Loucy (cell line): ENCODE measurements around the gene MICA.
"Not testable (repeated sequence)": the region's sequence is repeated elsewhere in the genome, so short reads cannot be mapped to it uniquely, and the experiment has no call there.

Experiments
- H2AFZ ChIP-seq: fragments of 200-600 bp; sonication (generic); 2 replicates; pipeline ENCODE4 v1.6.0; 2016; ENCODE audit warnings: antibody characterized with exemption, mild to moderate bottlenecking, low read length, moderate library complexity
- H3F3A ChIP-seq: fragments of 200-600 bp; 2 replicates; pipeline ENCODE4 v1.6.0; 2016; ENCODE audit warnings: antibody characterized with exemption, low read depth, mild to moderate bottlenecking
- H3K27me3 ChIP-seq: fragments of 200-600 bp; sonication (generic); 2 replicates; pipeline ENCODE4 v1.6.1; 2014; ENCODE audit warnings: low read length, mild to moderate bottlenecking; ENCODE audit not compliant: insufficient read depth, poor library complexity, severe bottlenecking
- H3K36me3 ChIP-seq: fragments of 200-600 bp; sonication (generic); 2 replicates; pipeline ENCODE4 v1.6.1; 2016; ENCODE audit warnings: low read length; ENCODE audit not compliant: insufficient read depth
- H3K4me1 ChIP-seq: fragments of 200-600 bp; sonication (generic); 2 replicates; pipeline ENCODE4 v1.5.1; 2014; ENCODE audit warnings: low read length, mild to moderate bottlenecking; ENCODE audit not compliant: insufficient read depth, poor library complexity, severe bottlenecking
- H3K4me2 ChIP-seq: fragments of 200-600 bp; sonication (generic); 2 replicates; pipeline ENCODE4 v1.6.0; 2014; ENCODE audit warnings: antibody characterized with exemption, low read length, low read depth, mild to moderate bottlenecking; ENCODE audit not compliant: poor library complexity, severe bottlenecking
- H3K4me3 ChIP-seq: fragments of 200-600 bp; sonication (generic); 2 replicates; pipeline ENCODE4 v1.5.1; 2014; ENCODE audit warnings: low read length, mild to moderate bottlenecking, mixed read lengths; ENCODE audit not compliant: poor library complexity, severe bottlenecking
- H3K79me2 ChIP-seq: fragments of 200-600 bp; sonication (generic); 2 replicates; pipeline ENCODE4 v1.6.1; 2014; ENCODE audit warnings: low read length; ENCODE audit not compliant: insufficient read depth
- H3K9ac ChIP-seq: fragments of 200-600 bp; sonication (generic); 2 replicates; pipeline ENCODE4 v1.6.0; 2014; ENCODE audit warnings: mild to moderate bottlenecking, low read depth, low read length, moderate library complexity; ENCODE audit not compliant: poor library complexity, severe bottlenecking
- H3K9me2 ChIP-seq: fragments of 200-600 bp; sonication (generic); replicated peaks from 2 replicates; pipeline ENCODE4 v1.6.1; 2016; ENCODE audit warnings: low read depth, low read length, mixed read lengths
- H3K9me3 ChIP-seq: fragments of 200-600 bp; sonication (generic); 2 replicates; pipeline ENCODE4 v1.6.1; 2014; ENCODE audit warnings: mild to moderate bottlenecking, antibody characterized with exemption, low read length, low read depth; ENCODE audit not compliant: insufficient read depth
- H4K20me1 ChIP-seq: fragments of 200-600 bp; sonication (generic); 2 replicates; pipeline ENCODE4 v1.6.0; 2014; ENCODE audit warnings: antibody characterized with exemption, low read length, mild to moderate bottlenecking; ENCODE audit not compliant: insufficient read depth, poor library complexity, severe bottlenecking
- CTCF ChIP-seq: fragments of 200-600 bp; sonication (generic); conservative IDR thresholded peaks from 2 replicates; pipeline ENCODE4 v1.5.1; 2014; ENCODE audit warnings: mild to moderate bottlenecking, antibody characterized with exemption, low read length
- EZH2phosphoT487 ChIP-seq: fragments of 200-600 bp; IDR thresholded peaks from 2 replicates; pipeline ENCODE4 v1.6.1; 2018; ENCODE audit warnings: antibody characterized with exemption, mild to moderate bottlenecking, moderate library complexity, borderline replicate concordance

MICA gene

GRCh38 chr6:31446481-31446880, 43.1 kb downstream of the MICA start:
- Histone ChIP-seq H3K9me2 (no peaks in the 10 kb centered on the region), H3K79me2 (no peaks in the 10 kb centered on the region), H2AFZ (no peak overlapping the region), H4K20me1 (no peaks in the 10 kb centered on the region), H3K36me3 (no peaks in the 10 kb centered on the region), H3K9ac (no peak overlapping the region), H3K4me3 (no peak overlapping the region), H3K27me3 (peaks cover 6% of the 10 kb centered on the region), H3F3A (no peaks in the 10 kb centered on the region), H3K9me3 (no peaks in the 10 kb centered on the region), H3K4me2 (no peak overlapping the region), H3K4me1 (no peaks in the 10 kb centered on the region)
- TF ChIP-seq CTCF (no peak), EZH2phosphoT487 (no peak)

GRCh38 chr6:31446999-31447789, 43.8 kb downstream of the MICA start:
- H3K36me3 ChIP-seq, H4K20me1 ChIP-seq, H3K4me1 ChIP-seq, H2AFZ ChIP-seq, H3K27me3 ChIP-seq, H3F3A ChIP-seq, H3K4me3 ChIP-seq, H3K9me2 ChIP-seq, H3K9ac ChIP-seq, H3K4me2 ChIP-seq, H3K9me3 ChIP-seq, H3K79me2 ChIP-seq: not testable (repeated sequence)

GRCh38 chr6:31450751-31451150, 47.4 kb downstream of the MICA start:
- Histone ChIP-seq H3K9me3 (no peaks in the 10 kb centered on the region), H2AFZ (no peak overlapping the region), H4K20me1 (no peaks in the 10 kb centered on the region), H3K4me1 (no peaks in the 10 kb centered on the region), H3K9me2 (no peaks in the 10 kb centered on the region), H3K36me3 (no peaks in the 10 kb centered on the region), H3K79me2 (no peaks in the 10 kb centered on the region), H3K9ac (no peak overlapping the region), H3F3A (no peaks in the 10 kb centered on the region), H3K4me3 (no peak overlapping the region), H3K27me3 (peaks cover 17% of the 10 kb centered on the region), H3K4me2 (no peak overlapping the region)
- TF ChIP-seq CTCF = no peak

GRCh38 chr6:31452859-31453258, 49.5 kb downstream of the MICA start:
- H3F3A ChIP-seq = no peaks in the 10 kb centered on the region
- no peak overlapping the region for H2AFZ ChIP-seq
- no peaks in the 10 kb centered on the region for H3K4me1 ChIP-seq
- no peaks in the 10 kb centered on the region for H3K9me3 ChIP-seq
- no peaks in the 10 kb centered on the region for H3K79me2 ChIP-seq
- no peaks in the 10 kb centered on the region for H3K36me3 ChIP-seq
- H4K20me1 ChIP-seq = no peaks in the 10 kb centered on the region
- H3K4me3 ChIP-seq = no peak overlapping the region
- no peak overlapping the region for H3K4me2 ChIP-seq
- no peak overlapping the region for H3K9ac ChIP-seq
- no peak for TF ChIP-seq EZH2phosphoT487
- TF ChIP-seq CTCF = no peak
- peaks cover 17% of the 10 kb centered on the region for H3K27me3 ChIP-seq
- no peaks in the 10 kb centered on the region for H3K9me2 ChIP-seq
